ENCODE data around the gene BOK. TPM values are rescaled to one million over a fixed set of nuclear protein-coding genes. Genes with fewer than 3 reads are reported as not detected.
"Not testable (repeated sequence)": the region's sequence is repeated elsewhere in the genome, so short reads cannot be mapped to it uniquely, and the experiment has no call there.

Gene BOK
- total RNA-seq, 1 donor from 2014 or later, result 64.9 TPM

GRCh38 chr2:241564596-241565410 lies 6.3 kb downstream of the BOK start:
- H2AFZ ChIP-seq (ENCODE audit: low read depth, low read length), result no peak overlapping the region
- H3K36me3 ChIP-seq (ENCODE audit: insufficient read depth, low read length), result no peaks in the 10 kb centered on the region
- H3K4me1 ChIP-seq (ENCODE audit: insufficient read depth, low read length), result peaks cover 22% of the 10 kb centered on the region
- no peaks in the 10 kb centered on the region for H3K27me3 Mint-ChIP-seq (ENCODE audit: low read depth, unreplicated experiment)
- H3K4me1 Mint-ChIP-seq (ENCODE audit: low read depth, unreplicated experiment), result peaks cover 5% of the 10 kb centered on the region
- FAIRE-seq, result no peak
- no peaks in the 10 kb centered on the region for H3K9me3 ChIP-seq (ENCODE audit: insufficient read depth, low read depth, low read length)
- TF ChIP-seq EZH2 (IDR thresholded peaks at IDR 0.05; ENCODE audit: insufficient read depth, low read length) (no peak), CTCF (IDR thresholded peaks at IDR 0.05; ENCODE audit: insufficient read depth, low read depth, low read length) (no peak)
- peaks cover 5% of the 10 kb centered on the region for H3K36me3 Mint-ChIP-seq (ENCODE audit: low read depth, unreplicated experiment)
- H3K4me3 ChIP-seq (ENCODE audit: insufficient read depth, low read depth, low read length), result no peak overlapping the region
- no peaks in the 10 kb centered on the region for H3K9me3 Mint-ChIP-seq (ENCODE audit: unreplicated experiment)
- no peak overlapping the region for H3K4me3 Mint-ChIP-seq (ENCODE audit: unreplicated experiment)
- no peak overlapping the region for H3K4me2 ChIP-seq (ENCODE audit: low read length)
- H3K27ac ChIP-seq (ENCODE audit: low read depth, low read length), result no peak overlapping the region
- peaks cover 80% of the 10 kb centered on the region for H4K20me1 ChIP-seq (ENCODE audit: insufficient read depth, low read length)
- DNase-seq (ENCODE audit: low read depth), result no peak
- peaks cover 53% of the 10 kb centered on the region for H3K79me2 ChIP-seq (ENCODE audit: insufficient read depth, low read length)
- H3K27me3 ChIP-seq (ENCODE audit: insufficient read depth, low read length), result no peaks in the 10 kb centered on the region
- no peak overlapping the region for H3K9ac ChIP-seq (ENCODE audit: low read length)
- no peak overlapping the region for H3K27ac Mint-ChIP-seq (ENCODE audit: unreplicated experiment)

- H3K79me2 ChIP-seq (ENCODE audit: insufficient read depth, low read length), result peaks cover 50% of the 10 kb centered on the region
- no peak overlapping the region for H3K4me3 ChIP-seq (ENCODE audit: insufficient read depth, low read depth, low read length)
- peaks cover 5% of the 10 kb centered on the region for H3K36me3 Mint-ChIP-seq (ENCODE audit: low read depth, unreplicated experiment)
- H2AFZ ChIP-seq (ENCODE audit: low read depth, low read length), result no peak overlapping the region
- H3K27ac ChIP-seq (ENCODE audit: low read depth, low read length), result no peak overlapping the region
- no peaks in the 10 kb centered on the region for H3K27me3 ChIP-seq (ENCODE audit: insufficient read depth, low read length)
- no peaks in the 10 kb centered on the region for H3K9me3 ChIP-seq (ENCODE audit: insufficient read depth, low read depth, low read length)
- no peak overlapping the region for H3K27ac Mint-ChIP-seq (ENCODE audit: unreplicated experiment)
- no peaks in the 10 kb centered on the region for H3K36me3 ChIP-seq (ENCODE audit: insufficient read depth, low read length)
- no peak for DNase-seq (ENCODE audit: low read depth)
- no peak for TF ChIP-seq EZH2 (IDR thresholded peaks at IDR 0.05; ENCODE audit: insufficient read depth, low read length)
- TF ChIP-seq CTCF (IDR thresholded peaks at IDR 0.05; ENCODE audit: insufficient read depth, low read depth, low read length), result no peak
- no peak overlapping the region for H3K9ac ChIP-seq (ENCODE audit: low read length)
- H3K4me1 Mint-ChIP-seq (ENCODE audit: low read depth, unreplicated experiment), result peaks cover 4% of the 10 kb centered on the region
- peaks cover 78% of the 10 kb centered on the region for H4K20me1 ChIP-seq (ENCODE audit: insufficient read depth, low read length)
- FAIRE-seq, result no peak
- H3K4me2 ChIP-seq (ENCODE audit: low read length), result no peak overlapping the region
- no peaks in the 10 kb centered on the region for H3K27me3 Mint-ChIP-seq (ENCODE audit: low read depth, unreplicated experiment)
- H3K4me1 ChIP-seq (ENCODE audit: insufficient read depth, low read length), result peaks cover 16% of the 10 kb centered on the region
- H3K9me3 Mint-ChIP-seq (ENCODE audit: unreplicated experiment), result no peaks in the 10 kb centered on the region
- no peak overlapping the region for H3K4me3 Mint-ChIP-seq (ENCODE audit: unreplicated experiment)
Observed at GRCh38 chr2:241565411-241565810, 6.9 kb downstream of the BOK start.

- not testable (repeated sequence) for H3K9me3 ChIP-seq (ENCODE audit: insufficient read depth, low read depth, low read length); H3K4me3 Mint-ChIP-seq (ENCODE audit: unreplicated experiment); H3K27me3 ChIP-seq (ENCODE audit: insufficient read depth, low read length); H3K36me3 ChIP-seq (ENCODE audit: insufficient read depth, low read length); H3K4me3 ChIP-seq (ENCODE audit: insufficient read depth, low read depth, low read length); H3K27ac ChIP-seq (ENCODE audit: low read depth, low read length); DNase-seq (ENCODE audit: low read depth); H2AFZ ChIP-seq (ENCODE audit: low read depth, low read length); H3K27ac Mint-ChIP-seq (ENCODE audit: unreplicated experiment); H3K27me3 Mint-ChIP-seq (ENCODE audit: low read depth, unreplicated experiment); H3K9me3 Mint-ChIP-seq (ENCODE audit: unreplicated experiment); H3K4me2 ChIP-seq (ENCODE audit: low read length); FAIRE-seq; H3K4me1 Mint-ChIP-seq (ENCODE audit: low read depth, unreplicated experiment); H3K9ac ChIP-seq (ENCODE audit: low read length); H3K36me3 Mint-ChIP-seq (ENCODE audit: low read depth, unreplicated experiment)
- peaks cover 10% of the 10 kb centered on the region for H3K4me1 ChIP-seq (ENCODE audit: insufficient read depth, low read length)
- peaks cover 72% of the 10 kb centered on the region for H4K20me1 ChIP-seq (ENCODE audit: insufficient read depth, low read length)
- H3K79me2 ChIP-seq (ENCODE audit: insufficient read depth, low read length), result peaks cover 49% of the 10 kb centered on the region
Observed at GRCh38 chr2:241566021-241566420, 7.5 kb downstream of the BOK start.

All from astrocyte (in vitro differentiated cells and primary cell).